Endothelial cell of hepatic sinusoid (primary cell): ENCODE measurements around the gene BCOR.

Source experiments
- in situ Hi-C: cut with HindIII; loops from 2 replicates; pipeline ENCODE4 v1.10.0; 2017; ENCODE audit warnings: low sequenced_read_pairs

The BCOR gene

GRCh38 chrX:40007131-40007755 lies 90.5 kb downstream of the BCOR start:
- in situ Hi-C loops, result no loop called here

GRCh38 chrX:40006106-40007017 lies 91.4 kb downstream of the BCOR start:
- in situ Hi-C loops, result no loop called here

- in situ Hi-C loops, result no loop called here
Measured at GRCh38 chrX:40005292-40006011, 92.3 kb downstream of the BCOR start.

GRCh38 chrX:40004921-40005291 lies 92.9 kb downstream of the BCOR start:
- in situ Hi-C loops, result no loop called here

GRCh38 chrX:40004246-40004535 lies 93.6 kb downstream of the BCOR start:
- in situ Hi-C loops, result no loop called here

- in situ Hi-C loops, result no loop called here
Measured at GRCh38 chrX:40003428-40004245, 94.1 kb downstream of the BCOR start.

- in situ Hi-C loops, result no loop called here
Measured at GRCh38 chrX:40003071-40003427, 94.7 kb downstream of the BCOR start.
